OCI-LY3 (cell line): ENCODE measurements around the gene ATP9A.

Source experiments
- H2AFZ ChIP-seq: fragments of 200-600, 300-600 bp; shearing (Covaris generic); 2 replicates; pipeline ENCODE4 v1.6.0; 2014; ENCODE audit warnings: antibody characterized with exemption, low read depth, low read length
- H3K27ac ChIP-seq: fragments of 200-600, 300-600 bp; sonication (generic); 2 replicates; pipeline ENCODE4 v1.5.1; 2014; ENCODE audit warnings: mild to moderate bottlenecking, low read length, moderate library complexity, mixed read lengths
- H3K27me3 ChIP-seq: fragments of 200-600, 300-600 bp; sonication (generic); 2 replicates; pipeline ENCODE4 v1.6.1; 2014; ENCODE audit warnings: low read depth, low read length, mixed read lengths
- H3K36me3 ChIP-seq: fragments of 200-600, 300-600 bp; sonication (generic); replicated peaks from 2 replicates; pipeline ENCODE3; 2014; ENCODE audit warnings: low read depth, low read length, mixed read lengths
- H3K4me1 ChIP-seq: fragments of 300-600, 200-600 bp; sonication (generic); 2 replicates; pipeline ENCODE4 v1.6.1; 2014; ENCODE audit warnings: low read length, mixed read lengths
- H3K4me2 ChIP-seq: fragments of 200-600, 300-600 bp; sonication (generic); 2 replicates; pipeline ENCODE4 v1.6.1; 2014; ENCODE audit warnings: low read length, mixed read lengths
- H3K4me3 ChIP-seq: fragments of 300-600, 200-600 bp; sonication (generic); 2 replicates; pipeline ENCODE4 v1.5.1; 2014; ENCODE audit warnings: antibody characterized with exemption, mild to moderate bottlenecking, low read length, moderate library complexity
- H3K79me2 ChIP-seq: fragments of 300-600, 200-600 bp; shearing (Covaris generic); 2 replicates; pipeline ENCODE4 v1.6.1; 2014; ENCODE audit warnings: mild to moderate bottlenecking, low read length, mixed read lengths
- H3K9ac ChIP-seq: fragments of 300-600, 200-600 bp; shearing (Covaris generic); 2 replicates; pipeline ENCODE4 v1.6.0; 2014; ENCODE audit warnings: mild to moderate bottlenecking, low read length, moderate library complexity
- H3K9me3 ChIP-seq: fragments of 200-600, 300-600 bp; shearing (Covaris generic); 2 replicates; pipeline ENCODE4 v1.6.1; 2014; ENCODE audit warnings: low read length, mixed read lengths; ENCODE audit not compliant: insufficient read depth
- H4K20me1 ChIP-seq: fragments of 200-600, 300-600 bp; sonication (generic); 2 replicates; pipeline ENCODE4 v1.6.1; 2016; ENCODE audit warnings: low read length, mixed read lengths; ENCODE audit not compliant: insufficient read depth
- CTCF ChIP-seq: fragments of 200-600, 300-600 bp; sonication (generic); IDR thresholded peaks from 2 replicates; pipeline ENCODE4 v1.5.1; 2014; ENCODE audit warnings: antibody characterized with exemption, low read length, low read depth
- EZH2phosphoT487 ChIP-seq: fragments of 200-600 bp; shearing (Covaris generic); IDR thresholded peaks from 2 replicates; pipeline ENCODE4 v1.6.1; 2018; ENCODE audit warnings: antibody characterized with exemption, mixed run types, low read depth

ATP9A gene

GRCh38 chr20:51797357-51798025 is 29.3 kb upstream of the ATP9A start:
- Histone ChIP-seq H3K27ac (no peak overlapping the region), H4K20me1 (no peaks in the 10 kb centered on the region), H3K36me3 (no peaks in the 10 kb centered on the region), H2AFZ (no peak overlapping the region), H3K4me2 (no peak overlapping the region), H3K79me2 (no peaks in the 10 kb centered on the region), H3K27me3 (peaks cover 14% of the 10 kb centered on the region), H3K4me1 (no peaks in the 10 kb centered on the region), H3K9ac (no peak overlapping the region), H3K9me3 (no peaks in the 10 kb centered on the region), H3K4me3 (no peak overlapping the region)
- TF ChIP-seq CTCF = no peak
- TF ChIP-seq EZH2phosphoT487 = no peak

- Histone ChIP-seq H3K4me1 (no peaks in the 10 kb centered on the region), H3K27ac (no peak overlapping the region), H3K36me3 (no peaks in the 10 kb centered on the region), H3K9ac (no peak overlapping the region), H3K4me2 (no peak overlapping the region), H3K27me3 (peaks cover 14% of the 10 kb centered on the region), H2AFZ (no peak overlapping the region), H3K4me3 (no peak overlapping the region), H4K20me1 (no peaks in the 10 kb centered on the region), H3K79me2 (no peaks in the 10 kb centered on the region), H3K9me3 (no peaks in the 10 kb centered on the region)
- TF ChIP-seq CTCF (no peak), EZH2phosphoT487 (no peak)
Observed at GRCh38 chr20:51796340-51796739, 28.1 kb upstream of the ATP9A start.

- Histone ChIP-seq H3K36me3 (no peaks in the 10 kb centered on the region), H3K4me2 (no peak overlapping the region), H2AFZ (no peak overlapping the region)
Observed at GRCh38 chr20:51792960-51793359, 24.8 kb upstream of the ATP9A start.

DNA sequence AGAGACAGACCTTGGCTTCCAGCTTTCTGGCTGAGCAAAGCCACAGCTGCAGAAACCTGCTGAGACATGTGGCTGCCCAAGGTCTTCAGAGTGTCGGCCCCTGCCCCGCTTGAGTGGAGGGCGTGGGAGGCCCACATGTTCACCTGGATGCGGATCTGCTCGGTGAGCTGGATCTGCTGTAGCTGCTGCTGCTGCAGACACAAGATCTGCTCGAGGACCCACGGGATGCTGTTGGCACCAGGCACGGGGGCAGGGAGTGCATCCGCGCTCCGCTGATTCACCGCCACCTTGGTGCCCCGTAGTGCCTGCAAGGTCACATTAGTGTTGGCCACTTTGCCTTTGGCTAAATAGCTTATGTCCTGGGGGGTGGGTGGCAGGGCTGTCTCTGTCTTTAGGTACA is 23.4 kb upstream of the ATP9A start:
- Histone ChIP-seq H3K4me2 (no peak overlapping the region), H3K9ac (no peak overlapping the region), H3K79me2 (no peaks in the 10 kb centered on the region), H3K27ac (no peak overlapping the region), H3K4me1 (no peaks in the 10 kb centered on the region), H3K27me3 (no peaks in the 10 kb centered on the region), H3K36me3 (no peaks in the 10 kb centered on the region), H2AFZ (no peak overlapping the region), H3K4me3 (no peak overlapping the region), H3K9me3 (no peaks in the 10 kb centered on the region), H4K20me1 (no peaks in the 10 kb centered on the region)
- TF ChIP-seq CTCF (no peak), EZH2phosphoT487 (no peak)

More at GRCh38 chr20:51792960-51793359, 24.8 kb upstream of the ATP9A start:
- Histone ChIP-seq H3K27me3 (peaks cover 12% of the 10 kb centered on the region), H3K9me3 (no peaks in the 10 kb centered on the region), H4K20me1 (no peaks in the 10 kb centered on the region), H3K9ac (no peak overlapping the region), H3K4me3 (no peak overlapping the region), H3K4me1 (no peaks in the 10 kb centered on the region), H3K79me2 (no peaks in the 10 kb centered on the region), H3K27ac (no peak overlapping the region)
- TF ChIP-seq EZH2phosphoT487 (no peak), CTCF (no peak)
